KMS-11 (cell line): Measurements from ENCODE around the gene PDE3A.

ENCODE experiments used
- H2AFZ ChIP-seq: fragments of 200-600 bp; sonication (generic); 2 replicates; pipeline ENCODE4 v1.6.1; 2016; ENCODE audit warnings: antibody characterized with exemption, mixed run types, low read depth
- H3K27ac ChIP-seq: fragments of 200-600 bp; sonication (generic); 2 replicates; pipeline ENCODE4 v1.6.1; 2016; ENCODE audit warnings: mild to moderate bottlenecking, mixed run types
- H3K27me3 ChIP-seq: fragments of 200-600 bp; sonication (generic); 2 replicates; pipeline ENCODE4 v1.6.1; 2017; ENCODE audit warnings: mild to moderate bottlenecking, low read depth, mixed run types, moderate library complexity; ENCODE audit not compliant: insufficient read depth
- H3K36me3 ChIP-seq: fragments of 200-600 bp; sonication (generic); 2 replicates; pipeline ENCODE4 v1.6.1; 2017; ENCODE audit warnings: mild to moderate bottlenecking, mixed run types; ENCODE audit not compliant: insufficient read depth
- H3K4me1 ChIP-seq: fragments of 200-600 bp; sonication (generic); 2 replicates; pipeline ENCODE4 v1.6.1; 2016; ENCODE audit warnings: mild to moderate bottlenecking, low read depth, mixed run types; ENCODE audit not compliant: poor library complexity, severe bottlenecking
- H3K4me2 ChIP-seq: fragments of 200-600 bp; sonication (generic); 2 replicates; pipeline ENCODE4 v1.7.0; 2016; ENCODE audit warnings: mild to moderate bottlenecking, mixed run types
- H3K4me3 ChIP-seq: fragments of 200-600 bp; sonication (generic); IDR thresholded peaks from 2 replicates; pipeline ENCODE4 v1.6.1; 2017; ENCODE audit warnings: low read depth, low read length, mixed read lengths; ENCODE audit not compliant: insufficient read depth
- H3K79me2 ChIP-seq: fragments of 200-600 bp; sonication (generic); 2 replicates; pipeline ENCODE4 v1.6.1; 2016; ENCODE audit warnings: low read depth, mixed run types; ENCODE audit not compliant: insufficient read depth
- H3K9ac ChIP-seq: fragments of 200-600 bp; sonication (generic); 2 replicates; pipeline ENCODE4 v1.6.1; 2016; ENCODE audit warnings: mild to moderate bottlenecking, mixed run types
- H4K20me1 ChIP-seq: fragments of 200-600 bp; sonication (generic); 2 replicates; pipeline ENCODE4 v1.6.1; 2016; ENCODE audit warnings: mild to moderate bottlenecking, mixed run types; ENCODE audit not compliant: insufficient read depth
- TF ChIP-seq, protein P1 (sequence below): fragments of 200-600 bp; sonication (generic); conservative IDR thresholded peaks from 2 replicates; pipeline ENCODE4 v1.6.1; 2017; ENCODE audit warnings: low read depth, mild to moderate bottlenecking, antibody characterized with exemption, low read length, moderate library complexity, mixed read lengths

PDE3A gene

DNA sequence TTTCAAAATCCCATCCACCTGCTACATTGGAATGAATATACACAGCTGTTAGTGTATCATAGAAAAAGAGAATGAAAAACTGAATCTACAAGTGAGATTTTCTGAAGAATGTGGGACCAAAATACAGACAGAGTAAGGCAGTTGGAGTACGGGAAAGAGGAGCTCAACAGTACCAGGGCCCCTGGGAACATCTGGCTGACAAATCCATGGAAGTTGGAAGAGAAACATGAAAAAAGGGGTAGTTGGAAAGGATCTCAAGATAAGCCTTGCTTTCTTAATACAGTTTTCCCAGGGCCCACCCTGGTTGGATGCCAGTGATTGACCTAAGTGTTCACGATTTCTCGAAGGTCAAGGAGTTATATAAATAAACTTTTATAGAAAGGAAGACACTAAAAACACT, 272.8 kb downstream of the PDE3A start:
- Histone ChIP-seq H3K4me3 (no peak overlapping the region), H3K4me1 (no peaks in the 10 kb centered on the region), H3K27ac (no peak overlapping the region), H4K20me1 (no peaks in the 10 kb centered on the region), H3K4me2 (no peak overlapping the region), H2AFZ (no peak overlapping the region), H3K27me3 (no peaks in the 10 kb centered on the region), H3K9ac (no peak overlapping the region), H3K36me3 (no peaks in the 10 kb centered on the region), H3K79me2 (no peaks in the 10 kb centered on the region)
- TF ChIP-seq, protein P1, sequence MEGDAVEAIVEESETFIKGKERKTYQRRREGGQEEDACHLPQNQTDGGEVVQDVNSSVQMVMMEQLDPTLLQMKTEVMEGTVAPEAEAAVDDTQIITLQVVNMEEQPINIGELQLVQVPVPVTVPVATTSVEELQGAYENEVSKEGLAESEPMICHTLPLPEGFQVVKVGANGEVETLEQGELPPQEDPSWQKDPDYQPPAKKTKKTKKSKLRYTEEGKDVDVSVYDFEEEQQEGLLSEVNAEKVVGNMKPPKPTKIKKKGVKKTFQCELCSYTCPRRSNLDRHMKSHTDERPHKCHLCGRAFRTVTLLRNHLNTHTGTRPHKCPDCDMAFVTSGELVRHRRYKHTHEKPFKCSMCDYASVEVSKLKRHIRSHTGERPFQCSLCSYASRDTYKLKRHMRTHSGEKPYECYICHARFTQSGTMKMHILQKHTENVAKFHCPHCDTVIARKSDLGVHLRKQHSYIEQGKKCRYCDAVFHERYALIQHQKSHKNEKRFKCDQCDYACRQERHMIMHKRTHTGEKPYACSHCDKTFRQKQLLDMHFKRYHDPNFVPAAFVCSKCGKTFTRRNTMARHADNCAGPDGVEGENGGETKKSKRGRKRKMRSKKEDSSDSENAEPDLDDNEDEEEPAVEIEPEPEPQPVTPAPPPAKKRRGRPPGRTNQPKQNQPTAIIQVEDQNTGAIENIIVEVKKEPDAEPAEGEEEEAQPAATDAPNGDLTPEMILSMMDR = no peak

DNA sequence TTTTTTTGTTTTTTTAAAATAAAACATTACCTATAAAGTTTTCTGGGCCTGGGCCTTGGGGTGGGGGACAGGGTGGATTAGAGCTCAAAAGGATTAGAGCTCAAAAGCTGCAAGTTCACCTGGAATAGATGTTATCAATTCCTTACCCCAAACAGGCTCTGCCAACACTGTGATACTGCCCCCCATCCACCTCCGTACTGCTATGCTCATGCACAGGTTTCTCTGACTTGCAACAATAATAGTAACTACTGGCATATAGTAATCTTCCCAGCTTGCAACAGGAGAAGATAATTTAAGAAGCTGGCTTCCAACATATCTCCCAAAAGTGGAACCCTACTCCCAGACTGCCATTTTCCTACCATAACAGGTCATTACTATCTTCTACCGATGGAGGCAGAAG, 275.5 kb downstream of the PDE3A start:
- TF ChIP-seq, protein P1 = no peak
- H3K79me2 ChIP-seq = no peaks in the 10 kb centered on the region
- H3K4me3 ChIP-seq = no peak overlapping the region
- no peaks in the 10 kb centered on the region for H3K4me1 ChIP-seq
- H3K27ac ChIP-seq = no peak overlapping the region
- H3K36me3 ChIP-seq = no peaks in the 10 kb centered on the region
- no peak overlapping the region for H3K4me2 ChIP-seq
- no peak overlapping the region for H2AFZ ChIP-seq
- no peak overlapping the region for H3K9ac ChIP-seq
- H3K27me3 ChIP-seq = no peaks in the 10 kb centered on the region
- no peaks in the 10 kb centered on the region for H4K20me1 ChIP-seq

DNA sequence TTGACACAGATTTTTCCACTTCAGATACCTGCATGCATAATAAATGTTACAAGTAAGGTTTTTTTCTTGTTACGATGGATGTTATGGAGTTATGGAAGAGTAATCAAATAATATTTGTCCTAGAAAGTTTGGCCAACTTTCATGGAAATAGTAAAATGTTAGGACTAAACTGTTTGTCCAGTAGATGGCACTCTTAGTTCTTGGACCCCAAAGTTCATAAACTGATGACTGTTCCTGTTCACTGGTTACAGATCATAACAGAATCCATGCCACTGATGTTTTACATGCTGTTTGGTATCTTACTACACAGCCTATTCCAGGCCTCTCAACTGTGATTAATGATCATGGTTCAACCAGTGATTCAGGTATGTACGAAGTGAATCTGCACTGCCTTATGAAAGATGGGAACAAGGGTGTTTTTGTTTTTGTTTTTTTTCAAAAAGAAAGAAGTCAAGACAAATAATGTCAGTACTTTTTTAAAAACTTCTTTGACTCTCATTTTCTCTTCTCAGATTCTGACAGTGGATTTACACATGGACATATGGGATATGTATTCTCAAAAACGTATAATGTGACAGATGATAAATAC, 278.0 kb downstream of the PDE3A start:
- Histone ChIP-seq H3K4me2 (no peak overlapping the region), H3K4me3 (no peak overlapping the region), H3K9ac (no peak overlapping the region), H3K79me2 (no peaks in the 10 kb centered on the region), H3K27ac (no peak overlapping the region), H3K36me3 (no peaks in the 10 kb centered on the region), H2AFZ (no peak overlapping the region), H3K27me3 (no peaks in the 10 kb centered on the region), H4K20me1 (no peaks in the 10 kb centered on the region), H3K4me1 (no peaks in the 10 kb centered on the region)
- TF ChIP-seq, protein P1 = peak; percentile 64

DNA sequence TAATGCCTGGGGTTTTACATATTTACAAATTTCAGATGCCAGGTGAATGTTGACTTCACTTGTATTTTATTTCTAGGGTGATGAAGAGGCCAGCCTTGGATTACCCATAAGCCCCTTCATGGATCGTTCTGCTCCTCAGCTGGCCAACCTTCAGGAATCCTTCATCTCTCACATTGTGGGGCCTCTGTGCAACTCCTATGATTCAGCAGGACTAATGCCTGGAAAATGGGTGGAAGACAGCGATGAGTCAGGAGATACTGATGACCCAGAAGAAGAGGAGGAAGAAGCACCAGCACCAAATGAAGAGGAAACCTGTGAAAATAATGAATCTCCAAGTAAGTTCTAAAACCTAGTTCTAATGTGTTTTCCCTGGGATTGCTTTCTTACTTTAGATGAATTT, 285.5 kb downstream of the PDE3A start:
- no peak overlapping the region for H3K4me3 ChIP-seq
- no peak overlapping the region for H2AFZ ChIP-seq
- no peaks in the 10 kb centered on the region for H4K20me1 ChIP-seq
- no peaks in the 10 kb centered on the region for H3K79me2 ChIP-seq
- H3K27me3 ChIP-seq = no peaks in the 10 kb centered on the region
- TF ChIP-seq, protein P1 = no peak
- H3K9ac ChIP-seq = no peak overlapping the region
- H3K4me1 ChIP-seq = no peaks in the 10 kb centered on the region
- no peak overlapping the region for H3K4me2 ChIP-seq
- H3K27ac ChIP-seq = no peak overlapping the region
- no peaks in the 10 kb centered on the region for H3K36me3 ChIP-seq
